B cell (primary cell): ENCODE data around the gene STAT1. TPM values are rescaled to one million over a fixed set of nuclear protein-coding genes. Genes with fewer than 3 reads are reported as not detected.

Source experiments
- ATAC-seq: fragments of 200-7000 bp; cut with Tn5 transposase; one replicate; pipeline ENCODE4 v1.10.0; 2021; ENCODE audit warnings: low read depth, mild to moderate bottlenecking, moderate number of reproducible peaks, moderate library complexity
- CTCF ChIA-PET: fragments of 350-600 bp; sonication (Branson Sonifier 250); formaldehyde crosslinking; loops from one replicate; lab custom pipeline; 2021; ENCODE audit warnings: antibody characterized with exemption, inconsistent platforms; lab: Charles Lee
- POLR2A ChIA-PET: fragments of 350-600 bp; sonication (Branson Sonifier 250); formaldehyde crosslinking; loops from one replicate; lab custom pipeline; 2021; ENCODE audit warnings: antibody characterized with exemption; lab: Charles Lee
- DNase-seq: peaks from one replicate; pipeline ENCODE4 v3.0.0; 2013
- H2AFZ ChIP-seq: 2 replicates; pipeline ENCODE4 v1.6.1; 2012; ENCODE audit warnings: mild to moderate bottlenecking, low read depth, low read length; ENCODE audit not compliant: insufficient read depth, poor library complexity, severe bottlenecking
- H3K27ac ChIP-seq, 2 donors: 1 replicate in 1 of 2; 2 replicates in 1 of 2; pipeline ENCODE4 v1.5.1; 2012 to 2013; ENCODE audit warnings: low read length in 2 of 2, mild to moderate bottlenecking in 2 of 2, moderate library complexity in 1 of 2
- H3K27me3 ChIP-seq, 4 experiments: fragments of 200-600 bp in 1 of 4; sonication (generic) in 1 of 4; replicated peaks in 1 of 4; 1 replicate in 2 of 4; 2 replicates in 2 of 4; pipeline versions ENCODE4 v1.6.1 to v1.7.0; 2013 to 2016; ENCODE audit warnings: low read length in 3 of 4, mild to moderate bottlenecking in 2 of 4, mixed read lengths in 1 of 4, moderate library complexity in 1 of 4; ENCODE audit not compliant: insufficient read depth in 4 of 4, control insufficient read depth in 3 of 4; ENCODE audit errors: control extremely low read depth in 1 of 4
- H3K36me3 ChIP-seq, 2 experiments: replicated peaks in 1 of 2; 1 replicate in 1 of 2; 2 replicates in 1 of 2; pipeline versions ENCODE4 v1.6.1 to v1.7.1; 2013; ENCODE audit warnings: low read length in 1 of 2; ENCODE audit not compliant: insufficient read depth in 2 of 2, control insufficient read depth in 1 of 2; ENCODE audit errors: control extremely low read depth in 1 of 2, extremely low read depth in 1 of 2
- H3K4me1 ChIP-seq, 2 donors: fragments of 200-600 bp in 1 of 2; sonication (generic) in 1 of 2; 1 replicate in 1 of 2; 2 replicates in 1 of 2; pipeline versions ENCODE4 v1.5.1 to v1.6.1; 2013 to 2017; ENCODE audit warnings: low read length in 2 of 2; ENCODE audit not compliant: control insufficient read depth in 2 of 2, insufficient read depth in 2 of 2
- H3K4me2 ChIP-seq: replicated peaks from 2 replicates; pipeline ENCODE3; 2012; ENCODE audit warnings: mild to moderate bottlenecking, low read depth, low read length; ENCODE audit not compliant: poor library complexity, severe bottlenecking
- H3K4me3 ChIP-seq, 5 experiments: fragments of 200-600 bp in 1 of 5; sonication (generic) in 1 of 5; 1 replicate in 3 of 5; 2 replicates in 2 of 5; pipeline versions ENCODE4 v1.5.1 to v1.7.0; 2011 to 2016; ENCODE audit warnings: low read length in 4 of 5, mild to moderate bottlenecking in 4 of 5, low read depth in 2 of 5, control low read depth in 1 of 5, moderate library complexity in 1 of 5; ENCODE audit not compliant: insufficient read depth in 1 of 5; ENCODE audit errors: control extremely low read depth in 1 of 5, extremely low read depth in 1 of 5
- H3K79me2 ChIP-seq: fragments of 200-600 bp; sonication (generic); one replicate; pipeline ENCODE4 v1.6.0; 2016; ENCODE audit warnings: low read length; ENCODE audit not compliant: control insufficient read depth, insufficient read depth
- H3K9ac ChIP-seq: fragments of 200-600 bp; sonication (generic); 2 replicates; pipeline ENCODE4 v1.6.1; 2017; ENCODE audit warnings: mild to moderate bottlenecking, low read length, moderate library complexity
- H3K9me3 ChIP-seq, 3 donors: one replicate each; pipeline versions ENCODE4 v1.6.1 to v1.7.1; 2013; ENCODE audit warnings: low read length in 2 of 3; ENCODE audit not compliant: control insufficient read depth in 2 of 3, insufficient read depth in 1 of 3; ENCODE audit errors: control extremely low read depth in 1 of 3
- H4K20me1 ChIP-seq: 2 replicates; pipeline ENCODE4 v1.6.0; 2012; ENCODE audit warnings: mild to moderate bottlenecking, low read length; ENCODE audit not compliant: insufficient read depth, control insufficient read depth, poor library complexity, severe bottlenecking
- H3K27ac Mint-ChIP-seq: one replicate; pipeline ENCODE4 v1.8.0; 2021; ENCODE audit warnings: mixed read lengths
- H3K27me3 Mint-ChIP-seq: one replicate; pipeline ENCODE4 v1.8.0; 2021; ENCODE audit warnings: mixed read lengths
- H3K4me1 Mint-ChIP-seq: one replicate; pipeline ENCODE4 v1.8.0; 2021; ENCODE audit warnings: mixed read lengths
- H3K4me3 Mint-ChIP-seq: one replicate; pipeline ENCODE4 v1.8.0; 2021; ENCODE audit warnings: mixed read lengths
- H3K9me3 Mint-ChIP-seq: one replicate; pipeline ENCODE4 v1.8.0; 2022; ENCODE audit warnings: mixed read lengths; ENCODE audit not compliant: insufficient read depth
- CTCF ChIP-seq: fragments of 200-600 bp; IDR thresholded peaks from one replicate; pipeline ENCODE4 v1.8.0; 2022; ENCODE audit warnings: antibody characterized with exemption, mild to moderate bottlenecking
- EZH2 ChIP-seq: IDR thresholded peaks from 2 replicates; pipeline ENCODE4 v1.6.1; 2012; ENCODE audit warnings: borderline replicate concordance, low read depth, mild to moderate bottlenecking, moderate library complexity, low read length; ENCODE audit not compliant: insufficient read depth, poor library complexity, severe bottlenecking
- WGBS: methylation state at CpG from one replicate; pipeline ENCODE4 v1.1.5; 2013; ENCODE audit warnings: missing lambda C conversion rate; ENCODE audit not compliant: insufficient coverage; 5-methylcytosine and 5-hydroxymethylcytosine counted together
- intact Hi-C: fragments of 100-400 bp; cut with micrococcal nuclease; formaldehyde crosslinking; loops from one replicate; pipeline ENCODE4 v1.10.0; 2022
- polyA plus RNA-seq: library from polyadenylated mRNA; depleted of rRNA; stranded (reverse); fragments of >200 nt; gene quantifications from 2 replicates; pipeline ENCODE4 v1.2.3, GENCODE V29; 2012
- total RNA-seq, 2 donors: library from RNA; stranded (reverse); fragments of 120-200 nt in 1 of 2; gene quantifications; 1 replicate in 1 of 2; 2 replicates in 1 of 2; pipeline versions ENCODE4 v1.2.3 to v1.2.4, GENCODE V29; 2013 to 2022

The STAT1 gene
- total and polyA plus RNA-seq, 2 donors (not counting 1 experiment from before 2014, with no cell fraction given), result 20.5 to 50.9 TPM

GRCh38 chr2:190999949-191000665 lies 13.9 kb downstream of the STAT1 start:
- H3K4me3 ChIP-seq, result no peak overlapping the region
- H2AFZ ChIP-seq, result no peak overlapping the region
- no peak overlapping the region for H3K4me2 ChIP-seq
- H3K9me3 ChIP-seq, result peaks cover 0 to 10% (median 1%) of the 10 kb centered on the region in 3 donors
- WGBS, result 93% methylated on average over 3 of the region's 9 CpGs
- H4K20me1 ChIP-seq, result no peaks in the 10 kb centered on the region
- no peaks in the 10 kb centered on the region for H3K4me1 Mint-ChIP-seq
- peaks cover 31 to 97% of the 10 kb centered on the region in 2 experiments for H3K36me3 ChIP-seq
- H3K9me3 Mint-ChIP-seq, result no peaks in the 10 kb centered on the region
- ChIA-PET CTCF (no interaction called here), POLR2A (no interaction called here)
- no peak overlapping the region for H3K9ac ChIP-seq
- no peaks in the 10 kb centered on the region for H3K27me3 Mint-ChIP-seq
- ATAC-seq (no peak), DNase-seq (no peak)
- no peak overlapping the region for H3K27ac Mint-ChIP-seq
- no peaks in the 10 kb centered on the region for H3K27me3 ChIP-seq
- intact Hi-C loops, result no loop called here
- H3K79me2 ChIP-seq, result peaks cover 4% of the 10 kb centered on the region
- no peak overlapping the region for H3K27ac ChIP-seq
- no peaks in the 10 kb centered on the region for H3K4me1 ChIP-seq
- TF ChIP-seq EZH2, result no peak
- TF ChIP-seq CTCF, result no peak
- H3K4me3 Mint-ChIP-seq, result no peak overlapping the region

- H2AFZ ChIP-seq, result no peak overlapping the region
- CTCF ChIA-PET, result no interaction called here
- no peak overlapping the region for H3K27ac Mint-ChIP-seq
- no peaks in the 10 kb centered on the region for H4K20me1 ChIP-seq
- no peaks in the 10 kb centered on the region for H3K4me1 ChIP-seq
- no peak overlapping the region for H3K4me3 Mint-ChIP-seq
- TF ChIP-seq CTCF, result no peak
- no peak for TF ChIP-seq EZH2
- no peak overlapping the region for H3K4me3 ChIP-seq
- no peak overlapping the region for H3K9ac ChIP-seq
- peaks cover 5% of the 10 kb centered on the region for H3K79me2 ChIP-seq
- POLR2A ChIA-PET, result no interaction called here
- no peaks in the 10 kb centered on the region for H3K9me3 Mint-ChIP-seq
- no peaks in the 10 kb centered on the region for H3K27me3 ChIP-seq
- DNase-seq, result no peak
- no peak for ATAC-seq
- no peak overlapping the region for H3K4me2 ChIP-seq
- H3K9me3 ChIP-seq, result peaks cover 0 to 10% (median under 1%) of the 10 kb centered on the region in 3 donors
- no peak overlapping the region for H3K27ac ChIP-seq
- 96% methylated on average over 5 of the region's 7 CpGs for WGBS
- no peaks in the 10 kb centered on the region for H3K27me3 Mint-ChIP-seq
- no peaks in the 10 kb centered on the region for H3K4me1 Mint-ChIP-seq
- intact Hi-C loops, result no loop called here
- H3K36me3 ChIP-seq, result peaks cover 25 to 97% of the 10 kb centered on the region in 2 experiments
These were observed 14.9 kb downstream of the STAT1 start for GRCh38 chr2:190999058-190999457.
